ENCODE results near the gene HSPD1.

GRCh38 chr2:197472166-197472565 lies 27.5 kb downstream of the HSPD1 start:
- TF ChIP-seq REST (IDR thresholded peaks at IDR 0.05), result no peak
- TF ChIP-seq CTCF (IDR thresholded peaks at IDR 0.05; ENCODE audit: low read depth, low read length, missing input control), result no peak
